Activated CD4-positive, alpha-beta T cell treated with anti-CD3 and anti-CD28 coated beads, Interleukin-2, amount 50 U/mL, for 1 hour (primary cell): ENCODE data around the gene THBS2.
"Not testable (repeated sequence)": the region's sequence is repeated elsewhere in the genome, so short reads cannot be mapped to it uniquely, and the experiment has no call there.

Experiments
- DNase-seq: peaks from one replicate; pipeline ENCODE4 v3.0.0-alpha.2; 2020

Gene THBS2

DNA sequence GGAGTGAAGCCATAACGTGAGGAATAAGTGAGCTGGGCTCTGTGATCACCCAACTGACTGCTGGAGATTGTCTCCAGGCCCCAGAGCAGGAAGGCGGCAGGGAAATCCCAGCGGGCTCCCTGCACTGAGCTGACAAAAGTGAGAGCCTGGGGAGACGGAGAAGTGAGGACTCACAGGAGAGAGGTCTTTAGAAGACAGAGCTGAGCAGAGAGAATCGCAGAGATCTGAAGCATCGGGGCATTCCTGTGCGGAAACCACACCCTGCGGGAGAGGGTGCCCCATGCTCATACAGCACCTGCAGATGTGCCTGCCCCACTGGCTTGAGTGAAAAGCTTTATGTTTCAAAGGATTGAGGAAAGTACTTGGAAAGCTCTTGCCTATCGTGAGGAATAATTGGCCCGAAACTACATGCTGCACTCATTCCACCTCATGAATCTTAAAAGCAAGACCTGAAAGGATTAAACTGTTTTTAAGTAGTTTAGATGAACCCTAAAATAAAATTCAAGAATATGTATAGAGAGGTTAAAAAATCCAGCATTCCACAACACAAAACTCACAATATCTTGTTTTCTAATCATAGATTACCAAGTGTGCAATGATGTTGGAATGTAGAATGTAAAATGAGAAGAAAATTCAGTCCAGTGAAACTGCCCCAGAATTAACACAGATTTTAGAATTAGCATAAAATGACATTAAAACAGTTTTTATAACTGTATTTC lies 17.7 kb upstream of the THBS2 start:
- DNase-seq, result no peak

DNA sequence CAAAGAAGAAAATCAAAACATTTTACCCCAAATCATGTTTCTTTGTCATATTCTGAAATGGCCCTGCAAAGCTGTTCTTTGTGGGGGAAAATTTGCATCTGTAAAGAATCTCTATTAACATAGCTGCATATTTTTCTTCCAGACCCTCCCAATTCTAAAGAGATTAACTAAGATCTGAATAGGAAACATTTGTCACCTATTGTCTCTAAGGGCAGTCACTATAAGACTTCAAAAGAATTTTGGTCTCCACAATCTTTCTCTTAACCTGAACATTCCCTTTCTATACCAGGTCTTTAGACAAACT lies 16.4 kb upstream of the THBS2 start:
- not testable (repeated sequence) for DNase-seq

DNA sequence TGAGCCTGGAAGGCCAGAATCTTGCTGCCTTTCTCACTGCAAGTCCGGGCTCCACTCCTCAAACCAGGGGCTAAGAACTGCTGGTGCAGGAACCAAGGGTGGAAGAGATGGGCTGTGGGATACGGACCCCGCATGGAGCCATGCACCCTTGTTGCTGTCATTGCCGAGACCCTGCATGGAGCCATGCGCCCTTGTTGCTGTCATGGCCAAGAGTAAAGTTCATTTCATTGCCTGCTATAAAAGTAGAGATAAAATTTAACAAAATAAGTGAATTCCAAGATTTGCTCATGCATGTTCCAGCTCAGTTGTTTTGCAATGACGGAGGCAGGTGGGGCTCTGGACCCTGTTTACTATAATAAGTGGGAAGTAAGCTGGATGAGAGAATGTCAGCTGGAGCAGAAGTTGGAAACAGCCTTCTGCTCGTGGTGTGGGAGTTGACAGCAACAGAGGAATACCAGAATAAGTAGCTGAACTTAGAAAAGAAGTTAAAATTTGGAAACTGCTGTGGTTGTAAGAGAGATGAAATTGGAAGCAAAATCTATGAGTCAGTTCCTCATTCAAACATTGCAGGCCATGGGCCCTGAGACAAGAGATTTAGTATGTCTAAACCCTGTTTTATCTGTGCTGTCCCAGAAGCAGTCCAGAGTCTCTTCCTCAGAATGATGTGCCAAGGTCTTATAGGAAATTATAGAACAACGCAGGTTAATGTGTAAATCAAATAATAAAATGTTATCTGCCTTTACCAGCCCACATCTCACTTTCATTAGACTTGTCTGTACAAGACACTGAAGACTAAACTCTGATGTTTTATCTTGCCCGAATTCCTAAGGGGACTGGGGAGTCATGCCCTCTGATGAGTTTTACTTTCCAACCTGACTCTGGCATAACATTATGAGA lies 15.8 kb upstream of the THBS2 start:
- no peak for DNase-seq

DNA sequence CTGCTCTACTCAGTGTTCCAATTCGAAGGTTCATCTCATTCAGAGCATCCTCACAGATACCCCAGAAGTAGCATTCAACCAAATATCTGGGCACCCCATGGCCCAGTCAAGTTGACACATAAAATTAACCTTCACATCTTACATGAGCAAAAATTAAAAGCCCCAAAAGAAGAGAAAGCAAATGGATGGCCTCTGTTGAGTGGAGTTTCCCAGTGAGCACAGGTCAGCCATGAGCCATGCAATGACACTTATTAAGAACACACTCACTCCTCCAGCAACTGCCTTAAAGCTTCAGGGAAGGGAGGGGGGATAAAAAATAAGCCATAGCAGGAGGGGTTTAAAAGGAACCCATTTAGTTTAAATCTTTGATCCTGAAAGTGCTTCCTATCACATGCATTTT lies 14.6 kb upstream of the THBS2 start:
- no peak for DNase-seq

DNA sequence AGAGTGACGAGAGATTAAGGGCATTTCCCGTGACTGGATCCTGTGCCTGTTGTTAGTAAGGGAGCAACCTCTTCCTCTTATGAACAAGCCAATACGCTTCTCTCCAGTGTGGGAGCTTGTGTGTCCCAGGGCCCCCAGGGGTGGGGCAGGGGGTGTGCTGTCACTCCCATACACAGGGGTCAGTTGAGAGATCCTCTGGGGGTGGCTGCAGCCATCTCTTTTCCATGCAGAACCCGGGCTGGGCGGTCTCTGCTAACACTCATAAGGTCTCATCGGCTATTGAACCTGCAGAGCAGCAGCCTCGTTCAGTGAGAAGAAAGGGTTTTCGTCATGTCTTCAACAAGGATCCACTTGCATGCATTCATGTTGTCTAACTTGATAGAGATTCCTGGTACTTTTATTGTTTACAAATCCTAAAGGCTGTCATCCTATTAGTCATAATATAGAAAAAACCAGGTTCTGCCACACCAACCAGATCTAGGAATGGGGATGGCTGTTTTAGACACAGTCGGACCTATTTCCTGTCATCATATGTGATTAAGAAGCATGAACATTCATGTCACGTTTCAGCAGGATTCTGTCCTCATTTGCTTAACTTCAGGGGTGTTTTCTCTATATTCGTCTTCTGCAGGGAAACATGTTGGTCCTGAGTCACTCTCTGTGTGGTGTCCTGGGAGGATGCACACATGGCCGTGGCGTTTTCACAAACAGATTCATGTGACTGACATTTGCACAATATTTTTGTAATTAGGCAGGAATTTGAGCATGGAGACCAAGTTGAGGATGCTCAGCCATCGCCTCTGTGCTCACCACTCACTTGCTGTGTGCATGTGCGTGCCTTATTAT lies 13.3 kb upstream of the THBS2 start:
- DNase-seq, result no peak

DNA sequence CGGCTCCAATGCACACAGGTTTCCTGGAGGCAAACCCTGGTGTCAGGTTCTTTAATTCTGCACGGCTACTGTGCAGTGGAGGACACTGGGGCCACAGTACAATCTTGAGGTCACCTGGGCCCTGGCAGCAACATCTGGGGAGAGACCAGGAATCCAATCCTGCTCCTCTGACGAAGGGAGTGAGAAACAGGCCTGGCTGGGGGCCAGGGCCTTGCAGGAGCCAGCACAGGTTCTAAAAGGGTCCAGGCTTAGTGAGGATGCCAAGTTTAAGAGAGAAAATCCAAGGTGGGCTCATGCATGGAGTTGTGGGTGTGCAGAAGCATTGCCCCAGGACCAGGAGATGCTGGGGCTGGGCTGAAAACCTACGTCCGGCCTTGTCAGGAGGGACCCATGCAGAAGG lies 12.6 kb upstream of the THBS2 start:
- no peak for DNase-seq

DNA sequence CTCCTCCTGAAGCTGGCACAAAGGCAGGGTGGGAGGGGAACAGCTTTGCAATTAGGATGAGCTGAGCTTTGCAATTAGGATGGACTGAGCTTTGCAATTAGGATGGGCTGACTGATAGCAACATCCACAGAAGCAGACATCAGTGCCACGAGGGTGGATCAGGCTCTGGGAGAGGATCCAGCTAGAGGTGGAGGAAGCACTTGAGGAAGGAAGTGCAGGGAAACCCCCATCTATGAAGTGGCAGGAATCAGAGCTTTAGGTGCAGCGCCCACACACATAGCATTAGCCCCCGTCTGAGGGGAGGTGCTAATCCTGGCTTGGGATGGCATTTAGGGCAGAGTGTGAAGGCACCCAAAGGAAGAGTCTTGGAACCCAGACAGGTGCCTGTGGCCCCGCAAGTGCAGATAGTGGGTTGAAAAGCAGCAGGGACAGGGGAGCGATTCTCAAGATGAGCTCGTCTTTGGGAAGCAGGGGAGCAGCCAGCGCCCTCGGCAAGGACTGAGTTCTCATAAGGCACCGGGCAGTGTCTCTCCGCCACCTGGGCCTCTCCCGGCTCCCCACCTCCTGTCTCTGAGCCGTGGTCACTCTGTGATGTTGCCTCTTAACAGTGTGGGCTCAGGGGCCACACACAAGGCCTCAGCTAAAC lies 12.0 kb upstream of the THBS2 start:
- no peak for DNase-seq

DNA sequence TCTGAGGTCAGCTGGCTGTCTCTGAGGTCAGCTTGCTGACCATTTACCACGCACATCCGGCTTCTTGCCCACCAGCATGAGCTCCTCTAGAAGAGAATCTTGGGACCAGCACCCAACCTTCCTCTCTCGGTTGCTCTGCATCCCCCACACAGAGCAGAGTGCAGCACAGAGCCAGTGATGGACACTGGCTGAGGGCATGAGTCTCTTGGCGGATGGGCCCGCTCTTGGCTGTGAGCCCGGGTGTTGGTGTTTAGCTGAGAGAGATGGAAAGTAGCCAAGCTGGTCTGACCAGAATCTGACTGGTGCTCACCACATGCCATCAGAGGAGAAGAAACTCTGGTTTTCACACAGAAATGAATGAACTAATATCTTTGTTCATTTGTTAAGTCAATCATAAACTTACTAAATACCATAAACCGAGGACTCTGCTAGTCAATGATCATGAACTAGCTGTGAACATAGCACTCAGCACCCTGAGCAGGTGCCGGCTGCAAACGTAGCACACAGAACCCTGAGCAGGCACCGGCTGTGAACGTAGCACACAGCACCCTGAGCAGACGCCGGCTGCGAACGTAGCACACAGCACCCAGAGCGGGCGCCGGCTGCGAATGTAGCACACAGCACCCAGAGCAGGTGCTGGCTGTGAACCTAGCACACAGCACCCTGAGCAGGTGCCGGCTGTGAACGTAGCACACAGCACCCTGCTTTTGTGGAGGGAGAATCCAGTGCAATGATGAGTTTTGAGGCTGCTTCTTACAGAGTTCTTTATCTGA lies 10.4 kb upstream of the THBS2 start:
- DNase-seq, result no peak

DNA sequence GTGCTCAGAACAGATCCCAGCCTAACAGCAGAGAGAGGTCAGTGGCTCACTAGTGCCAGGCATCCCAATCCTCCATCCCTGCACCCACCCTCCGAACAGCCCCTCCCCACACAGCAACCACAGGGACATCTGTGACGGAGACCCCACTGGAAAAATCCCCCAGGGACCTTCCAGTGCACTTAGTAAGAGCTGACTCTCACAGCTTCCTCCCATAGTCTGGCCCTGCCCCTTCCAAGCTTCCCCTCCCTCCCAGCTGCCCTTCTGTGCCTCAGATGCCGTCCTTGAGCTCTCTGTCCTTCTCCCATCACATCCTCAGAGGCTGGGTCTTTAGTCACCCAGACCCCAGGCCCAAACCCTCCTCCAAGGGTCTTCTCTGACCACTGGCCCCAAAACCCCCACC lies 9.7 kb upstream of the THBS2 start:
- no peak for DNase-seq

DNA sequence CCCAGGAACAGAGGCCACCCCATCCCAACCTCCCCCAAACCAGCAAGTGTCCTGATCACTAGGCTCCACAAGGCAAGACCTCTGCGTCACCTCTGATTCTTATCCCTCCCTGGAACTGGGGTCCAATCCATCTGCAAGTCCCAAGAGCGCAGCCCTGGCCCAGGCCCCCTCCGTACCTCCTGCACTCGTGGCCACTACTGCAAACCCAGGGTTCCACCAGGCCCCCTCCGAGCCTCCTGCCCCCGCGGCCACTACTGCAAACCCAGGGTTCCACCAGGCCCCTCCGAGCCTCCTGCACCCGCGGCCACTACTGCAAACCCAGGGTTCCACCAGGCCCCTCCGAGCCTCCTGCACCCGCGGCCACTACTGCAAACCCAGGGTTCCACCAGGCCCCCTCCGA lies 9.0 kb upstream of the THBS2 start:
- DNase-seq, result not testable (repeated sequence)

DNA sequence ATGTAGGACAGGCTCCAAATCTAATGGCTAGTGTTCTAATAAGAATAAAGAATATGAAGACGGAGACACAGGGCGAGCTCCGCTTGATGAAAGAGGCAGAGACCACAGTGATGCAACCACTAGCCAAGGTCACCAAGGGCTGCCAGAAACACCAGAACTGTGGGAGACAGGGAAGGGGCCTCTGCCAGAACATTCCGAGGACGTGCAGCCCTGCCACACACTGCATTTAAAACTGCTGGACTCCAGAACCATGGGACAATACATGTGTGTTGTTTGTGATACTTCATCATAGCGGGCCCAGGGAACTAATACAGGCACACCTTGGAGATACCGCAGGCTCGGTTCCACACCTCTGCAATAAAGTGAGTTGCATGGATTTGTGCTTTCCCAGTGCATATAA lies 2.9 kb upstream of the THBS2 start:
- DNase-seq, result no peak

DNA sequence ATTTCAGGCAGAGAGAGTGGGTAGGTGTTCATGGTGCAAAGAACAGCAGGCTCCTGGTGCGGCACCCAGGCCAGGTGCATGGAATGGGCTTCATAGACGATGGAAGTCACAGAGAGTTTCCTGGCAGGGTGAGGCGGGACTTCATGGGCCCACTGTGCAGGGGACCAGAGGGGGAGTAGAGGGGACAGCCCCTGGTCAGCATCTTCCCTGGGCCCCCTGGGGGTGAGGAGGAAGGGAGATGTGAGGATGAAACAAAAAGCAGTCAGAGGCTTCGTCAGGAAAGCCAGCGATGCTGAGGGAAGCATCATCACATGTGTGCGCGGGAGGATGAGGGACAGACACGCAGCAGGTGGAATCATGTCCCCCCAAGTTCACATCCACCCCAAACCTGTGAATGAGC lies 2.4 kb upstream of the THBS2 start:
- no peak for DNase-seq

DNA sequence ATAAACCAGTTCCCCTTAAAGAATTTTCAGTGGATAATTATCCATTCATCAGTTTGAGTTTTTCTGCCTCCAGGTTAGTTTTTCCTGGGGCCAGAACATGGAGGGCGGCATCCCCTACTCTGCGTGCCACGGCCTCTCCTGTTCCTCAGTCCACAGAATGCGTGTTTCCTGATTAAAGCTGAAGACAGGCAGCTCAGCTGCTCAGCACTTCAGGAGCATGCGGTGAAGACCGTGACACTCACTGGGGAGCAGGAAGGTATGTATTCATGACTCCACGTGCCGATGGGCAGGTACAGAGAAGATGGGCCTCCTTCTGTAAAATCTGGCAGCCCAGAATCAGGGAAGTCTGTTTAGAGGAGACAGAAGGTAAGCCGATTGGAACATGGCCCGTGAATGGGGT lies 2.0 kb upstream of the THBS2 start:
- DNase-seq, result no peak

DNA sequence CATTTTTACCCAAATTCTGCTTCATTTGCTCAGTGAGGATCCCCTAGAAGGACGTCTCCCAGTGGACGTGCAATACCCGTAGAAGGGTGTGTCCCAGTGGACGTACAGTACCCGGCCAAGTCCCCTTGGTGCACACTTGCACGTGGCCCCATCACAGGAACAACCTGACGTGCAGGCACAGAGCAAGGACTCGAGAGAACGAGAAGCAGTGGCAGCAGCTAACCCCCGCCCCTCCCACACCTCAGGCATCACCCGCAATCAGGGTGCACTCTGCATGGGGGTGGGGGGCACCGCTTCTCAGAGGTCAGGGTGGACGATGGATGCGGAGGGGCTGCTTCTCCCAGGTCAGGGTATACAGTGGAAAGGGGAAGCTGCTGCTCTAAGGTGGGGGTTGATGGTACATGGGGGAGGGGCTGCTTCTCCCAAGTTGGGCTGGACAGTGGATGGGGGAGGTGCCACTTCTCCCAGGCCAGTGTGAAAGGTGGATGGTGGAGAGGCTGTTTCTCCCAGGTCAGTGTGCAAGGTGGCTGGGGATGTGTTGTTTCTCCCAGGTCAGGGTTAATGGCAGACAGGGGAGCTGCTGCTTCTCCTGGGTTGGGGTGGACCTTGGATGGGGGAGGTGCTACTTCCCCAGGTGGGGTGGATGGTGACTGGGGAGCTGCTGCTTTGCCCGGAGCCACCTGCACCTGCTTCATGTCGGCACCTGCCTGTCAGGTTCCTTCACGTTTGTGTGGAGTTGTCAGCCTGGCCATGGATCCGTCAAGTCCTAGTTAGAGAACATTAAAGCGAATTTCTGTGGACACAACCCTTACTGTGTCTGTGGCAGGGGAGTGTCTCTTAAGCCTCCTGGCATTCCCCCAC lies 1.0 kb upstream of the THBS2 start:
- no peak for DNase-seq

DNA sequence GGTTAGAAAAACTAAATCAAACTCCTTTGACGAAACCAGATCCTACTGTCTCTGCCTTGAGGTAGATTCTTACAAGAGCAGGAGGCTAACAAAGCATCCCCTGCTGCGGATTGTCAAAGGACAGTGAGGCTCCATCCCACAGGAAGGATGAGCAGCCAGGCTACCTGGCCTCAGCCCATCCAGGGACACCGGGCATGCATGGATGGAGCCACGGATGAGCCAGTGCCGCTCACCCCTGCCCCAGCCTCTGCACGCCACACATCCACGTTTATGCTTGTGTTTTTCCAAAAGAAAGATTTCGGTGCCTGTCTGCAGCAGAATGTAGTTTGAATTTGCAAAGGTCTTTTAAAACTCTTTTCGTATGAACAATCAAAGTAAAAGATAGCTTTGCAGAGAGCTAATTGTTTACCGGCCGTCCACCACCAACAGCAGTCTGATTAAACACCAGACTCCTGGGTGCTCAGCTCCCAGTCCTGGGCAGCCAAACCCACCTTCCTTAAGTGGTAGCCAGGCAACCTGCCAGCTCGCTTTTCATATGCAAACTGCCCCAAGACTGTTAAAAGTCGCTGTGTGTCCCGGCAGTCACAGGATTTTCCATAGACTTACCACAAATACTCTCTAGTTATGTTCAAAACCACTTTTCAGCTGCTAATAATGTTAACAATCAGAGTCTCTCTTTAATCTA lies 999 bp downstream of the THBS2 start:
- DNase-seq, result no peak

DNA sequence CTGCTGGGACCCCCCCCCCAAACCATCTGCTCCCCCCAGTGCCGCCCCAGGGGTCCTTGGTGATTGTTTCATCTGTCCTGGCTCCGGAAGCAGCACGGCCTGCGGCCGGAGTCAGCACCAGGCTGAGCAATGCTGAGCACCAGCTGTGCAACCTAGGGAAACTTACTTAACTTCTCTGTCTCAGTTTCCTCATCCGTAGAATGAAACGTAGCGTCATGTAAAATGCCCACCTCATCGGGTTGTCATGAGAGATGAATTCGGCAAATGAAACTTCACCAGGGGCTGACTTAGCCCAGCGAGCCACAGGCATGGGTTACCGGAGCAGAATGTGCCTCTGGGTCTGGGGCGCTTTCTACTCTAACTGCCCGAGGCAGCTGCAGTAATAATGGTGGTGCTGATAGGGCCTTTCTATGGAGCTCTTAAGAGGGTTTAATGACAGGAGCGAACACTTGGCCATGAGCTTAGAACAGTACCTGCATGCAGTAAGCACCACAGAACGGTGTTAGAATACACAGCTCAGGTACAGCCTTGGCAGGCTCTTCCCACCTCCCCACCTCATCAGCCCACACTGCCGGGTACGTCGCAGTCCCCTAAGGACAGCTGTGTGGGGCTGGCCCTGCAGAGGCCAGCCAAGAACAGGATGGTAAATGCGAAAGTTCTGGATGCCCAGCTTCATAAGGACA lies 1.7 kb downstream of the THBS2 start:
- no peak for DNase-seq

DNA sequence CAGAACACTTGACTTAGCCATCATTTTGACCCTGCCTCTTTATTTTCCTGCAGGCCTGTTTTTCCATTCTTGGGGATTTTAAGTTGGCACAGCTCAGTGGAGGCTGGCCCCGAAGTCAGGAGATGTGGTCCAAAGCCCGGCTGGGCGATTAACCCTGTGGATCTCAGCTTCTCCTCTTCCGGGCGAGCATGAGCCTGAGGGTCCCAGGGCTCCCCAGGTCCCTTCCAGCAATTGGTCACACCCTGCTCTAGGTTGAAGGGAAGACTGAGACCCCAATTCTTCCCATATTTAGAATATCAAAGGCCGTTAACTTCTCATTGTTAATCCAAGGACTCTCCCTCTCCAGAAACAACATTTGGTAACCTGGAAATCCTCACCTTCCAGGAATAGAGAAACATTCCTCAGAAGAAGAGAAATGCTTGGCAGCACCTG lies 2.3 kb downstream of the THBS2 start:
- DNase-seq, result no peak

DNA sequence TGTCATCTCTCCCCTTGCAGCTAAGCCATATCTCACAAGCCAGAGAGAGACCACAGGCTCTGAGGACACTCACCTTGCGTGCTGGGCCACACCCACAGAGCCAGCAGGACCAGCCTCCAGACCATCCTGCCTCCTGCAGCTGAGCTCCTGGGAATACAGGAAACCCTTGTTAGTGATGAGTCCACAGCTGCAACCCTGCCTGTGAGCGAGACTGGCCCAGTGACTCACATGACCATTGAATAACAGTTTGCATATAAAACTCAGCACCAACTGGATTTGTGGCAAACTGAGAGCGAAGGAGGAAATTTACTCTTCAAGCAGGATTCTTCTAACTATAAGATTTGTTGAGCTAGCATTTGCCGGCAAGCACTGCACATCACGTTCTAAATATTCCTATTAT lies 3.0 kb downstream of the THBS2 start:
- no peak for DNase-seq

DNA sequence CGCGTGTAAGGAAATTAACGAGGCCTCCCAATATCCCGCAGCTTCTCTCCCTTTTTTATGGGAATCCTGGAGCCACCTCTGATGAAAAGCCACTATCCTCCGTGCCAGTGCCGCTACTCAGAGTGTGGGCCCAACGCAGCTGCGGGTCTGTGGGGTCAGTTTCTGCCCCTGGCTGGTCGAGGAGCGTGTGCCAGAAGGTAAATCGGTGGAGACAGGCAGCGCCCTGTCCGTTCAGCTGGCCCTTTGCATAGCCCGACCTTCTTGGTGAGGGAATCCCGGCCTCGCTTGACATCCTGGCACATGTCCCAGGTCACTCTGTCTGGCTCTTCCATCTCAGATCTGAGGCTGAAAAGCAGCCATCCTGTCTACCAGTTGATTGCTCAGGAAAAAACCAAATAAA lies 4.6 kb downstream of the THBS2 start:
- DNase-seq, result no peak

DNA sequence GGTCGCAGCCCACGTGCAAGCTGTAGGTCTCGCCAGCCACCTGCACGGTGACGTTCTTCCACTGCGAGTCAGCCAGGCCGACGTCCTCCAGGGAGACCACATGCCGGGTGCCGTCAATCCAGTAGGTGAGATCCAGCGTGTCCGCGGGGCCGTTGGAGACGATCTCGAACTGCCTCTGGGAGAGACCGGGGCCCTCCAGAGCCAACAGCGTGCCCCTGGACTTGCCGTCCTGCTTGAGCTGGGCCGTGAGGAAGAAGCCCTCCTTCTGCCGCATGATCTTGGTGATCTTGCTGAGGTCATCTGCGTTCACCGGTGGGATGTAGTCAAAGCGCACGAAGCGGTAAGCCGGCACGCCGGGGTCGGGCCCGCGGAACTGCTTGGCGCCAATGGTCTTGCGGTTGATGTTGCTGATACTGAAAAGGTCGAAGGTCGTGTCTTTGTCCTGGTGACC lies 5.1 kb downstream of the THBS2 start:
- no peak for DNase-seq
